ENCODE measurements around the gene SDE2.
"Not testable (repeated sequence)": the region's sequence is repeated elsewhere in the genome, so short reads cannot be mapped to it uniquely, and the experiment has no call there.

DNA sequence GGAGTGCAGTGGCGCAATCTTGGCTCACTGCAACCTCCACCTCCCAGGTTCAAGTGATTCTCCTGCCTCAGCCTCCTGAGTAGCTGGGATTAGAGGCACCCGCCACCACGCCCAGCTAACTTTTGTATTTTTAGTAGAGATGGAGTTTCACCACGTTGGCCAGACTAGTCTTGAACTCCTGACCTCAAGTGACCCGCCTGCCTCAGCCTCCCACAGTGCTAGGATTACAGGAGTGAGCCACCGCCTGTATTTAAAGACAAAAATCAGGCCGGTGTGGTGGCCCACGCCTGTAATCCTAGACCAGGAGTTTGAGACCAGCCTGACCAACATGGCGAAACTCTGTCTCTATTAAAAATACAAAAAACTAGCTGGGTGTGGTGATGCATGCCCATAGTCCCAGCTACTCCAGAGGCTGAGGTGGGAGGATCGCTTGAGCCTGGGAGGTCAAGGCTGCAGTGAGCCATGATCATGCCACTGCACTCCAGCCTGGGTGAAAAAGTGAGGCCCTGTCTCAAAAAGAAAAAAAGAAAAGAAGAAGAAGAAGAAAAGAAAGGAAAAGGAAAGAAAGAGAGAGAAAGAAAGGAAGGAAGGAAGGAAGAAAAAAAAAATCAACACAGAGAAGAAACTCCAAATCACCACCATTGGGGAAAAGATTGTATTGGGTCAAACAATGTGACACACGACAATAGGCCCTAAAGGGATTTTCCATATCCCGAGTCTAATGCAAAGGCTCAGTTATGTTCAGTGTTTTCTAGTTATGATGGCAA, 8.2 kb upstream of the SDE2 start:
- TF ChIP-seq YY1 (IDR thresholded peaks at IDR 0.05; ENCODE audit: insufficient read depth, insufficient read length); ZNF274 (IDR thresholded peaks at IDR 0.05; ENCODE audit: low read depth, low read length): not testable (repeated sequence)

Measured in NT2/D1 (cell line).